ENCODE results near the gene NME5. TPM values are rescaled to one million over a fixed set of nuclear protein-coding genes. Genes with fewer than 3 reads are reported as not detected.

NME5 gene
- total and polyA plus RNA-seq, 9 of the 15 experiments (the other 6 are each of a cell fraction or from before 2014, with no cell fraction given), result not detected

GRCh38 chr5:138128334-138128733, 10.9 kb downstream of the NME5 start:
- intact Hi-C loops (cut with micrococcal nuclease), result no loop called here
- TF ChIP-seq ETS1 (conservative IDR thresholded peaks at IDR 0.05; ENCODE audit: control insufficient read depth, low read depth, low read length) (no peak), TFAM (CRISPR knock-in tag; conservative IDR thresholded peaks at IDR 0.05) (no peak), RNF2 (IDR thresholded peaks at IDR 0.05) (no peak), ILF3 (IDR thresholded peaks at IDR 0.05; ENCODE audit: borderline replicate concordance) (no peak), E4F1 (CRISPR knock-in tag; IDR thresholded peaks at IDR 0.05; ENCODE audit: borderline replicate concordance) (no peak)
- ATAC-seq (no peak), FAIRE-seq (no peak), DNase-seq (ENCODE audit: extremely low read depth in 1 of 4, low spot score in 3 of 4) (no peak)
- Histone ChIP-seq H3K4me1 (replicated peaks in 1 of 2; ENCODE audit: control insufficient read depth in 2 of 2, insufficient read depth in 2 of 2, low read length in 2 of 2) (no peaks in the 10 kb centered on the region), H3K27ac (ENCODE audit: extremely low read depth, low read depth, low read length) (no peak overlapping the region), H3K9me1 (ENCODE audit: control insufficient read depth, insufficient read depth, low read length) (no peaks in the 10 kb centered on the region), H3K9ac (ENCODE audit: insufficient read depth in 1 of 2, low read depth in 2 of 2, low read length in 2 of 2) (no peak overlapping the region), H3K79me2 (ENCODE audit: control insufficient read depth, insufficient read depth, low read length) (no peaks in the 10 kb centered on the region), H3K9me3 (replicated peaks; ENCODE audit: control insufficient read depth, insufficient read depth, low read depth, low read length) (no peaks in the 10 kb centered on the region), H3K27me3 (ENCODE audit: control insufficient read depth in 2 of 2, insufficient read depth in 2 of 2, low read length in 2 of 2) (peaks cover 7 to 8% of the 10 kb centered on the region in 2 experiments; a peak in 2 of 5 replicates), H3K4me2 (ENCODE audit: insufficient read depth, low read length) (no peak overlapping the region), H3K36me3 (ENCODE audit: control insufficient read depth, insufficient read depth, low read length) (no peaks in the 10 kb centered on the region), H4K20me1 (replicated peaks; ENCODE audit: control insufficient read depth, insufficient read depth, low read length) (no peaks in the 10 kb centered on the region), H2AFZ (ENCODE audit: low read depth, low read length) (no peak overlapping the region), H3K4me3 (no peak overlapping the region)
- ChIA-PET CTCF (ENCODE audit: low intra/inter-chr PET ratio) (no interaction called here), POLR2A (interaction anchor here (0.5 to 1.1 kb wide), 3 partner anchors 8 to 491 kb away, joined by 3 to 4 read pairs (median 3); no protein-coding TSS in a partner anchor)
- in situ Hi-C loops (cut with MboI), result no loop called here
- WGBS (ENCODE audit: insufficient coverage, low coverage, missing lambda C conversion rate), result 1% methylated on average over 5 of the region's 5 CpGs
- BruUV-seq (replicated peaks), result no TSS peak
